HG03342 (cell line): ENCODE measurements around the gene SLC25A22.

Experiments
- ATAC-seq: cut with Tn5 transposase; IDR thresholded peaks from one replicate; pipeline ENCODE4 v1.9.1; 2021; ENCODE audit warnings: mild to moderate bottlenecking, moderate library complexity; ENCODE audit not compliant: unreplicated experiment

SLC25A22 gene

GRCh38 chr11:774873-775592 lies 23.0 kb downstream of the SLC25A22 start:
- no peak for ATAC-seq

- no peak for ATAC-seq
Observed at GRCh38 chr11:773830-774229, 24.3 kb downstream of the SLC25A22 start.

- no peak for ATAC-seq
Observed at GRCh38 chr11:773425-773824, 24.7 kb downstream of the SLC25A22 start.

- no peak for ATAC-seq
Observed at GRCh38 chr11:772429-773390, 25.4 kb downstream of the SLC25A22 start.

- no peak for ATAC-seq
Observed at GRCh38 chr11:771617-772204, 26.4 kb downstream of the SLC25A22 start.

- no peak for ATAC-seq
Observed at GRCh38 chr11:770642-771616, 27.2 kb downstream of the SLC25A22 start.

- no peak for ATAC-seq
Observed at GRCh38 chr11:769887-770641, 28.0 kb downstream of the SLC25A22 start.

- ATAC-seq: no peak
Observed at GRCh38 chr11:767238-767637, 30.8 kb downstream of the SLC25A22 start.

GRCh38 chr11:766936-767210 lies 31.2 kb downstream of the SLC25A22 start:
- ATAC-seq: no peak

- no peak for ATAC-seq
Observed at GRCh38 chr11:766106-766935, 31.8 kb downstream of the SLC25A22 start.

GRCh38 chr11:765802-766091 lies 32.3 kb downstream of the SLC25A22 start:
- no peak for ATAC-seq

- ATAC-seq: no peak
Observed at GRCh38 chr11:765025-765801, 32.9 kb downstream of the SLC25A22 start.

GRCh38 chr11:764322-765024 lies 33.6 kb downstream of the SLC25A22 start:
- ATAC-seq: no peak

GRCh38 chr11:763549-764321 lies 34.3 kb downstream of the SLC25A22 start:
- ATAC-seq: no peak

GRCh38 chr11:763073-763463 lies 35.0 kb downstream of the SLC25A22 start:
- ATAC-seq: no peak

GRCh38 chr11:762421-763072 lies 35.5 kb downstream of the SLC25A22 start:
- ATAC-seq: no peak
